HL-60/S4 treated with retinoic acid at 250 ng/mL for 4 days and 3 days (cell line): ENCODE data around the gene SPECC1.
"Not testable (repeated sequence)": the region's sequence is repeated elsewhere in the genome, so short reads cannot be mapped to it uniquely, and the experiment has no call there.

Experiments used
- in situ Hi-C: fragments of 300-500 bp; cut with MboI; formaldehyde crosslinking; loops from 2 replicates; pipeline ENCODE4 v1.7.0; 2022; ENCODE audit warnings: low sequenced_read_pairs

Gene SPECC1

GRCh38 chr17:20284570-20285295, 275.6 kb downstream of the SPECC1 start:
- in situ Hi-C loops: no loop called here

- in situ Hi-C loops: no loop called here
These were observed 280.8 kb downstream of the SPECC1 start for GRCh38 chr17:20289984-20290383.

- in situ Hi-C loops: no loop called here
These were observed 282.7 kb downstream of the SPECC1 start for GRCh38 chr17:20291853-20292252.

- in situ Hi-C loops: no loop called here
These were observed 284.3 kb downstream of the SPECC1 start for GRCh38 chr17:20293501-20293900.

GRCh38 chr17:20294120-20294519, 285.0 kb downstream of the SPECC1 start:
- in situ Hi-C loops: no loop called here

GRCh38 chr17:20299013-20299412, 289.9 kb downstream of the SPECC1 start:
- in situ Hi-C loops: no loop called here

- in situ Hi-C loops: loop anchor here (25.0 kb wide), 1 partner anchor 313 kb away; the partner anchor contains the start of gene AKAP10
These were observed 291.3 kb downstream of the SPECC1 start for GRCh38 chr17:20300436-20300934.

- in situ Hi-C loops: loop anchor here (25.0 kb wide), 1 partner anchor 315 kb away; the partner anchor contains the start of gene AKAP10
These were observed 293.2 kb downstream of the SPECC1 start for GRCh38 chr17:20302246-20302917.

GRCh38 chr17:20304961-20305360, 295.8 kb downstream of the SPECC1 start:
- in situ Hi-C loops: loop anchor here (25.0 kb wide), 1 partner anchor 318 kb away; the partner anchor contains the start of gene AKAP10

- in situ Hi-C loops: loop anchor here (25.0 kb wide), 1 partner anchor 320 kb away; the partner anchor contains the start of gene AKAP10
These were observed 297.8 kb downstream of the SPECC1 start for GRCh38 chr17:20306924-20307323.

GRCh38 chr17:20307326-20307910, 298.3 kb downstream of the SPECC1 start:
- in situ Hi-C loops: loop anchor here (25.0 kb wide), 1 partner anchor 320 kb away; the partner anchor contains the start of gene AKAP10

GRCh38 chr17:20310481-20310880, 301.3 kb downstream of the SPECC1 start:
- in situ Hi-C loops: loop anchor here (25.0 kb wide), 1 partner anchor 323 kb away; the partner anchor contains the start of gene AKAP10

GRCh38 chr17:20313306-20313705, 304.1 kb downstream of the SPECC1 start:
- in situ Hi-C loops: loop anchor here (25.0 kb wide), 1 partner anchor 326 kb away; the partner anchor contains the start of gene AKAP10

- in situ Hi-C loops: loop anchor here (25.0 kb wide), 1 partner anchor 327 kb away; the partner anchor contains the start of gene AKAP10
These were observed 304.7 kb downstream of the SPECC1 start for GRCh38 chr17:20313891-20314290.

GRCh38 chr17:20314834-20315233, 305.7 kb downstream of the SPECC1 start:
- in situ Hi-C loops: loop anchor here (25.0 kb wide), 1 partner anchor 328 kb away; the partner anchor contains the start of gene AKAP10

- in situ Hi-C loops: loop anchor here (25.0 kb wide), 1 partner anchor 328 kb away; the partner anchor contains the start of gene AKAP10
These were observed 306.2 kb downstream of the SPECC1 start for GRCh38 chr17:20315311-20315710.

GRCh38 chr17:20315821-20316220, 306.7 kb downstream of the SPECC1 start:
- in situ Hi-C loops: loop anchor here (25.0 kb wide), 1 partner anchor 329 kb away; the partner anchor contains the start of gene AKAP10

GRCh38 chr17:20320535-20321229, 311.5 kb downstream of the SPECC1 start:
- in situ Hi-C loops: loop anchor here (25.0 kb wide), 1 partner anchor 333 kb away; the partner anchor contains the start of gene AKAP10

- in situ Hi-C loops: loop anchor here (25.0 kb wide), 1 partner anchor 334 kb away; the partner anchor contains the start of gene AKAP10
These were observed 312.2 kb downstream of the SPECC1 start for GRCh38 chr17:20321357-20321756.

GRCh38 chr17:20327739-20328138, 318.6 kb downstream of the SPECC1 start:
- in situ Hi-C loops: not testable (repeated sequence)
